Caco-2 (cell line): ENCODE measurements around the gene GNG3. TPM values are rescaled to one million over a fixed set of nuclear protein-coding genes. Genes with fewer than 3 reads are reported as not detected.
"Not testable (repeated sequence)": the region's sequence is repeated elsewhere in the genome, so short reads cannot be mapped to it uniquely, and the experiment has no call there.

ENCODE experiments used
- BruUV-seq: library from RNA; stranded (reverse); fragments of 400-500 nt; replicated peaks from 2 replicates; lab custom pipeline; 2021; lab: Mats Ljungman, UMichigan
- CTCF ChIA-PET: fragments of 300-600 bp; sonication (Branson Sonifier 250); formaldehyde crosslinking; loops from one replicate; lab custom pipeline; 2022; ENCODE audit warnings: antibody characterized with exemption; lab: Charles Lee
- POLR2A ChIA-PET: fragments of 300-600 bp; sonication (Branson Sonifier 250); formaldehyde crosslinking; loops from one replicate; lab custom pipeline; 2022; ENCODE audit warnings: antibody characterized with exemption; lab: Charles Lee
- DNase-seq, 2 experiments: peaks; one replicate each; pipeline versions ENCODE4 v3.0.0 to v3.0.0-alpha.2; 2020 to 2022
- H3K27me3 ChIP-seq: replicated peaks from 2 replicates; pipeline ENCODE4 v1.6.0; 2011; ENCODE audit warnings: low read length; ENCODE audit not compliant: control insufficient read depth, insufficient read depth
- H3K36me3 ChIP-seq: 2 replicates; pipeline ENCODE4 v1.5.1; 2011; ENCODE audit warnings: low read length; ENCODE audit not compliant: control insufficient read depth, insufficient read depth
- H3K4me1 ChIP-seq: fragments of 250-450 bp; sonication (Bioruptor Pico); 2 replicates; pipeline ENCODE4 v1.5.1; 2020; ENCODE audit warnings: mild to moderate bottlenecking
- H3K4me3 ChIP-seq: 2 replicates; pipeline ENCODE4 v1.5.1; 2011; ENCODE audit warnings: low read depth, mild to moderate bottlenecking, control low read depth, low read length
- H3K9me3 ChIP-seq: fragments of 250-450 bp; sonication (Bioruptor Pico); 2 replicates; pipeline ENCODE4 v1.5.1; 2020; ENCODE audit warnings: mild to moderate bottlenecking, moderate library complexity
- H3K27ac Mint-ChIP-seq: one replicate; pipeline ENCODE4 v1.8.0; 2022; ENCODE audit warnings: mixed read lengths; ENCODE audit not compliant: unreplicated experiment
- H3K27me3 Mint-ChIP-seq: one replicate; pipeline ENCODE4 v1.8.0; 2022; ENCODE audit warnings: mixed read lengths; ENCODE audit not compliant: insufficient read depth, unreplicated experiment
- H3K36me3 Mint-ChIP-seq: one replicate; pipeline ENCODE4 v1.8.0; 2022; ENCODE audit warnings: mild to moderate bottlenecking, mixed read lengths; ENCODE audit not compliant: insufficient read depth, unreplicated experiment
- H3K4me1 Mint-ChIP-seq: one replicate; pipeline ENCODE4 v1.8.0; 2022; ENCODE audit warnings: low read depth, mixed read lengths; ENCODE audit not compliant: unreplicated experiment
- H3K4me3 Mint-ChIP-seq: one replicate; pipeline ENCODE4 v1.8.0; 2022; ENCODE audit warnings: mild to moderate bottlenecking, moderate library complexity, mixed read lengths; ENCODE audit not compliant: unreplicated experiment
- H3K9me3 Mint-ChIP-seq: one replicate; pipeline ENCODE4 v1.8.0; 2022; ENCODE audit warnings: mixed read lengths; ENCODE audit not compliant: unreplicated experiment
- intact Hi-C: fragments of 100-400 bp; cut with micrococcal nuclease; formaldehyde crosslinking; loops from one replicate; pipeline ENCODE4 v1.10.0; 2022; ENCODE audit not compliant: unreplicated experiment
- total RNA-seq: library from RNA; stranded (reverse); gene quantifications from 2 replicates; pipeline ENCODE4 v1.2.3, GENCODE V29; 2022
- TF ChIP-seq, protein P1 (sequence below), 2 experiments: fragments of 200-600 bp in 1 of 2; IDR thresholded peaks; 1 replicate in 1 of 2; 2 replicates in 1 of 2; pipeline versions ENCODE4 v1.5.1 to v1.8.0; 2011 to 2022; ENCODE audit warnings: antibody characterized with exemption in 1 of 2, control low read depth in 1 of 2, inconsistent platforms in 1 of 2, low read depth in 1 of 2, low read length in 1 of 2, mild to moderate bottlenecking in 1 of 2, moderate library complexity in 1 of 2; ENCODE audit not compliant: insufficient read depth in 1 of 2, severe bottlenecking in 1 of 2, unreplicated experiment in 1 of 2

Gene GNG3
- total RNA-seq, 1 experiment from 2014 or later = not detected

DNA sequence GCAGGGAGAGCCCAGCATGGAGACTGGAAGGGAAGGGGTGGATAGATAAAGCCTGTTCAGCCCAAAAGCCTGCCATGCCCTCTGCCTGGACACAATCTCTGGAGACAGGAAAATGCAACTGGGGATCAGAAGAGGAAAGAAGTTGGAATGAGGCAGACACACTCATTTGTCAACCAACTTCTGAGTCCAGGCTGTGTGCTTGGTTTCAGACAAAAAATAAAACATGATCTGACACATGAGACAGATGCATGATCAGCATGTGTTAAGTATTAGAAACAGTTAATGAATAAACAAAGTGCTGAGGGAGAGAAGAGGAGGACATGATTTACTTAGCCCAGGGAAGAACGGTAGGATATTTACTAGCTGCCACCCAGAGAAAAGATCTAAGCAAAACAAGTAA lies 19.0 kb upstream of the GNG3 start:
- Histone ChIP-seq H3K4me1 (no peaks in the 10 kb centered on the region), H3K9me3 (no peaks in the 10 kb centered on the region), H3K36me3 (peaks cover 2% of the 10 kb centered on the region), H3K27me3 (no peaks in the 10 kb centered on the region), H3K4me3 (no peak overlapping the region)
- H3K27me3 Mint-ChIP-seq = no peaks in the 10 kb centered on the region
- ChIA-PET CTCF (interaction anchor here (0.6 kb wide), 1 partner anchor 92 kb away, joined by 4 read pairs; no protein-coding TSS in a partner anchor), POLR2A (no interaction called here)
- intact Hi-C loops = no loop called here
- no peaks in the 10 kb centered on the region for H3K4me1 Mint-ChIP-seq
- no peak overlapping the region for H3K27ac Mint-ChIP-seq
- TF ChIP-seq, protein P1, sequence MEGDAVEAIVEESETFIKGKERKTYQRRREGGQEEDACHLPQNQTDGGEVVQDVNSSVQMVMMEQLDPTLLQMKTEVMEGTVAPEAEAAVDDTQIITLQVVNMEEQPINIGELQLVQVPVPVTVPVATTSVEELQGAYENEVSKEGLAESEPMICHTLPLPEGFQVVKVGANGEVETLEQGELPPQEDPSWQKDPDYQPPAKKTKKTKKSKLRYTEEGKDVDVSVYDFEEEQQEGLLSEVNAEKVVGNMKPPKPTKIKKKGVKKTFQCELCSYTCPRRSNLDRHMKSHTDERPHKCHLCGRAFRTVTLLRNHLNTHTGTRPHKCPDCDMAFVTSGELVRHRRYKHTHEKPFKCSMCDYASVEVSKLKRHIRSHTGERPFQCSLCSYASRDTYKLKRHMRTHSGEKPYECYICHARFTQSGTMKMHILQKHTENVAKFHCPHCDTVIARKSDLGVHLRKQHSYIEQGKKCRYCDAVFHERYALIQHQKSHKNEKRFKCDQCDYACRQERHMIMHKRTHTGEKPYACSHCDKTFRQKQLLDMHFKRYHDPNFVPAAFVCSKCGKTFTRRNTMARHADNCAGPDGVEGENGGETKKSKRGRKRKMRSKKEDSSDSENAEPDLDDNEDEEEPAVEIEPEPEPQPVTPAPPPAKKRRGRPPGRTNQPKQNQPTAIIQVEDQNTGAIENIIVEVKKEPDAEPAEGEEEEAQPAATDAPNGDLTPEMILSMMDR (IDR thresholded peaks at IDR 0.05; ENCODE audit: insufficient read depth in 1 of 2, low read depth in 1 of 2, low read length in 1 of 2, severe bottlenecking in 1 of 2, unreplicated experiment in 1 of 2) = no peak
- BruUV-seq = no TSS peak
- peaks cover 17% of the 10 kb centered on the region for H3K36me3 Mint-ChIP-seq
- H3K4me3 Mint-ChIP-seq = no peak overlapping the region
- DNase-seq = no peak
- H3K9me3 Mint-ChIP-seq = no peaks in the 10 kb centered on the region

DNA sequence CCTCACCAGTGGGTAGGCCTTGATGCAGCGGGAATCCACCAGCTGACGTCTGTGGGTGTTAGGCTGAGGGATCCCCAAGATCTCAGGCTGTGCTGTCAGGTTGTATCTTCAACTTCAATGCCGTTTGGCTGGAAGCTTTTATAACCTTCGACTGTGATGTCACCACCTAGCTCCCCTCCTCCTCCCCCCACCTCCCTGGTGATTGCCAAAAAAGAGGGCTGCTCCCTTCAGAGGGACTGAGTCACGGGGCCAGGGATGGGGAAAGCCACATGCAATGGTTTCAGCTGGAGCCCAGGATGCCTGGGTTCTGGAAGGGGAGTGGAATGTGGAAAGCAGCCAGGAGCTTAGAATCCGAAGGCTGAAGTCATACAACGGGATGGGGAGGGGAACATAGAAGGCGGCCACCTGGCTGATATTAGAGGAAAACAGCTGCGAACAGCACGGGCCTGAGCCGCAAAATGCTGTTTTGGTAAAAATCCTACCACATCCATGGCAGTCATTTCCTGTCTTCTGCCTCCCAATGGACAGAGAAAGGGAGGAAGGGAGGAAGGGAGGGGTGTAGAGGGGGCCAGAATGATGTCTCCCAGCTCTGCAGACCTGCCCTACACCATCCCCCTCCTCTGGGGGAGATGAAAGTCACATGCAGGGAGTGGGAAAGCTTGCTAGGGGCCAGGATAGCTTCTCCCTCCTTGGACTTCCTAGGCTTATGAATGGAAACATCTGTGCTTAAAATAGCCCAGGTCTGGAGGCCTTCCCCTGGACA lies 17.9 kb upstream of the GNG3 start, which contains the start of gene LRRN4CL:
LRRN4CL (minus strand) TSS at position 110 of the 763 bp plus-strand sequence. CDS start 1,022 bp downstream, outside the sequence.
- ChIA-PET POLR2A (interaction anchor here (0.5 to 1.0 kb wide), 3 partner anchors 8 to 37 kb away, joined by 3 to 5 read pairs (median 5); partner anchors contain the start of genes C11orf98, CSKMT and HNRNPUL2), CTCF (interaction anchor here (1.5 kb wide), 1 partner anchor 18 kb away, joined by 5 read pairs; the partner anchor contains the start of genes LBHD1 and UQCC3)
- Histone ChIP-seq H3K9me3 (no peaks in the 10 kb centered on the region), H3K27me3 (no peaks in the 10 kb centered on the region), H3K36me3 (peaks cover 2% of the 10 kb centered on the region), H3K4me3 (no peak within 1 kb of the TSS), H3K4me1 (no peaks in the 10 kb centered on the region)
- H3K27ac Mint-ChIP-seq = no peak within 1 kb of the TSS
- no peaks in the 10 kb centered on the region for H3K27me3 Mint-ChIP-seq
- no peaks in the 10 kb centered on the region for H3K9me3 Mint-ChIP-seq
- no peak within 1 kb of the TSS for H3K4me3 Mint-ChIP-seq
- H3K36me3 Mint-ChIP-seq = peaks cover 28% of the 10 kb centered on the region
- intact Hi-C loops = no loop called here
- TF ChIP-seq, protein P1 (IDR thresholded peaks at IDR 0.05; ENCODE audit: insufficient read depth in 1 of 2, low read depth in 1 of 2, low read length in 1 of 2, severe bottlenecking in 1 of 2, unreplicated experiment in 1 of 2) = no peak
- no TSS peak for BruUV-seq
- peaks cover under 1% of the 10 kb centered on the region for H3K4me1 Mint-ChIP-seq
- no peak for DNase-seq

GRCh38 chr11:62693624-62694023 lies 13.9 kb upstream of the GNG3 start:
- not testable (repeated sequence) for BruUV-seq, H3K9me3 ChIP-seq, H3K27me3 ChIP-seq, H3K4me3 ChIP-seq, H3K27ac Mint-ChIP-seq, H3K4me1 Mint-ChIP-seq, H3K27me3 Mint-ChIP-seq, DNase-seq, H3K36me3 ChIP-seq, H3K4me1 ChIP-seq, H3K9me3 Mint-ChIP-seq, H3K4me3 Mint-ChIP-seq
- peaks cover 53% of the 10 kb centered on the region for H3K36me3 Mint-ChIP-seq
- ChIA-PET POLR2A (interaction anchor here (1.3 to 1.7 kb wide), 2 partner anchors 29 to 102 kb away, joined by 4 to 6 read pairs; partner anchors contain the start of genes C11orf98, CSKMT and TUT1), CTCF (interaction anchor here (0.5 to 1.2 kb wide), 3 partner anchors 20 to 60 kb away, joined by 3 to 4 read pairs (median 3); partner anchors contain the start of gene ZBTB3)
- intact Hi-C loops = loop anchor here (1.0 kb wide), 1 partner anchor 14 kb away; the partner anchor contains the start of gene UBXN1
